ENCODE measurements around the gene HOXB5.

The HOXB5 gene

DNA sequence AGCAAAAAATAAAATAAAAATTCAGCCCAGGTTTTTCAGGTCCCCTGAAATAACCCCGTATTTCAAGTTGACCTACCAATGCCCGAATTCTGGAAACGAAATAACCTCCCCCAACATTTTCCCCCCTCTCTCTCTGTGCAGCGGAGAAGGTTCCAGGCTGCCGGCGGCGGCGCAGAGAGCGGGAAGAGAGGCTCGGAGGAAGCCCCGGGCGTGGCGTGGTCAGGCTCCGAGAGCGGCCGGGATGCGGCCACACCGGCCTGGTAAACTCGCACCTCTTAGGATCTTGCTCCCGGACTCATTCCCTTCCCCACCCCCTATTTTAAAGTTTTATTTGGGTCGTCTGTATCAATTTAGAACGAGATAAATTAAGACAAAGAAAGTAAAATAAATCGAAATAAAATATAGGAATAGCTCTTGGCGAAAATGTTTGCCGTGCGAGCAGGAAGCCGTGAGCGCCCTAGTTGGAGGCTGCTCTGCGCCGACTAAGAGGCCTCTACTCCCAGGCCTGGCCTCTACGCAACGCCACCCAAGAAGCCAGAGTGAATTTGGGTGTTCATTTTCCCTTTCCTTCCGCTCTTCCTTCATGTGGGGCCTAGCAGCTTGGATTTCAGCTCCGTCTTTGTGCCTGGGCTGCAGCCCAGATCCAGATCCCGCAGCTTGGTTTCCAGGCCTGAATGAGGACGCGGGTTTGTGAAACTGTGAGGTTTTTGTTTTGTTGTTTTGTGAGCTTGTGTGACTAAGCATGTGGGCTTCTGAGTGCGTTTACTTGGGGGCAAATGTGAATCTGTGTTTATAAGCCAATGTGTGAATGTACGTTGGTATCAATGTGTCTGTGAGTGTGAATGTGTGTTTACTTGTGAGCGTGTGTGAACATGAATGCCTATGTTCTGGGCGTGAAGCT, 12.7 kb upstream of the HOXB5 start:
- DNase-seq (ENCODE audit: insufficient read length, low spot score) (no peak), FAIRE-seq (no peak)

DNA sequence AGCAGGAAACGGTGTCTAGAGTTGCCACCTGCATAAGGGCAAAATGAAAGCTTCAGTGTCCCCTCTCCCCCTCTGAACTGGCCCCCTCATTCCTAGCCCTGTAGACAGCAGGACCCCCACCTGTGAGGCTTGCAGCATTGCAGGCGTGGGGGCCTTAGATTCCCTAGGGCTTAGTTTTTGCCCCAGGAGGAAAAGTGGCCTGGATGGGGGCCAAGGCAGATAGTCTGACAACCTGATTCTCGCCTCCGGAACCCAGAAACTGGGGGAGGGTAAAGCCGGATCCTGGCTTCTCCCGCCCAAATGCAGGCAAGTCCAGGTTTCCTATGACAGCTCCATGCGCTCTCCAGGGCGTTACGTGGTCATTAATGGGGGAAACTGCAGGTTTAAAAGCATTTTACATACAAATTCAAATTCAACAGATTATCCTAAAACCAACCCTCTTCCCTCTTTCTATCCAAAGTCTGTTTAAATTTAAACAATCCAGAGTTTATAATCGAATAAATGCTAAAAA, 11.9 kb upstream of the HOXB5 start:
- FAIRE-seq, result no peak
- DNase-seq (ENCODE audit: insufficient read length, low spot score), result no peak

DNA sequence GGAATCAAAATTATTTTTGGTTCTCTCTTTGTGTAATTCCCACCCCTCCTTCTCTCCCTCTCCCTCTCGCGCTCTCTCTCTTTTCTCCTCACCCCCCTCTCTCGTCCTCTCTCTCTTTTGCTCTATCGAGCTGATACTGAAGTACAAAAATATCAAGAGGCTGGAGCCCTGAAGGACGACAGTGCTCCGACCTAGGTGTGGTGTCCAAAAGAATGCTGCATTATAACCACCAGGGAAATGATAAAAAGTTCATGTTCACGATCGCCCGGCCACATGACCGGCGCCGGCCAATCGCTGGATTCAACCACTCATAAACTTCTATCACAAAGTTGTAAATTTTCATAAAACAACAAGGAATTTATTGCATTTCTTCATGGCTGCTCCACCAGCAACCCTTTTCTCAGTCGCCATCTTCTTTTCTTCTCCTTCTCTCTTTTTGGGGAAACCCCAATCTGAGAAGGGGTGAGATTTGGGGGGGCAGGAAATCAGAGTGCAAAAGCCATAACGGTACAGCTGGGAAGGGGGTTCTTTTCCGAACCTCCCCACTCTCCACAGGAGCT, 11.3 kb upstream of the HOXB5 start, which contains the start of gene HOXB6:
TSS of gene HOXB6 (minus strand) at position 217 of the 560 bp plus-strand sequence. CDS start 6,836 bp downstream, outside the sequence.
- DNase-seq (ENCODE audit: insufficient read length, low spot score) (no peak), FAIRE-seq (no peak)

DNA sequence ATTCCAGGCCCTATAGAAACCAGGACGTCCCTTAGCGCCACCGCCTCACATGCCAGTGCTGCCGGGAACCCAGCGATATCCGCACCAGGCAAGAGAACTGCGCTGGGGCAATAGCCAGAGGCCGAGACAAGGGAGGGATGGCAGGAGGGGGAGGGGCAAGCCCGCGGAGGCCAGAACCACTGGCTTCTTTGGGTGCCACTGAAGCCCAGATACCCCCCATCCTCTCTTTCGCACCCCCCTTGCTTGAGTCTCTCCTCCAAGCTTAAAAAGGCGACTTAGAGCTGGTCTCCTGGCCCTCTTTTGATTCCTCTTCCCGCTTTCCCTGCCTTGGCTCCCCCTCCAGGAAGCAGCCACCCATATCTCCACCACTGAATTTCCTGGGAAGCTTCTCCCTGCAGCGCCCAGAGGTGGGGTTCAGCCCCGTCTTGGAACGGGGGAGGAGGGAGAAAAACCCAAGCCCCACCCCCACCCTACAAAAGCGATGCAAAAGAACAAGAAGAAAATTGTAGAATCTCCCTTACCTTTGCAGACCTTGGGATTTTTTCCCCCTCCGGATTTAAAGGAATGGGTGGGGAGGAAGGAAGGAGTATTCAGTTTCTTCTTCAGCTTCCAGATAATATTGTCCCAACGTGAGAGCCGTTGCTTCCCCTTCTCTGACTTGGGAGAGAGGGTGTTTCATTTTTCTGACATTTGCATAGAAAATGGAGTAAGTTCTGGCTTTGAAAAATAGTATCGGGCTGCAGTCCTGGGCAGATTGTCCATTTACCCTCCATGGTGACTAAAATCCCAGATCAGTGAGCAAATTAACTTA, 10.6 kb upstream of the HOXB5 start:
- FAIRE-seq (no peak), DNase-seq (ENCODE audit: insufficient read length, low spot score) (no peak)

DNA sequence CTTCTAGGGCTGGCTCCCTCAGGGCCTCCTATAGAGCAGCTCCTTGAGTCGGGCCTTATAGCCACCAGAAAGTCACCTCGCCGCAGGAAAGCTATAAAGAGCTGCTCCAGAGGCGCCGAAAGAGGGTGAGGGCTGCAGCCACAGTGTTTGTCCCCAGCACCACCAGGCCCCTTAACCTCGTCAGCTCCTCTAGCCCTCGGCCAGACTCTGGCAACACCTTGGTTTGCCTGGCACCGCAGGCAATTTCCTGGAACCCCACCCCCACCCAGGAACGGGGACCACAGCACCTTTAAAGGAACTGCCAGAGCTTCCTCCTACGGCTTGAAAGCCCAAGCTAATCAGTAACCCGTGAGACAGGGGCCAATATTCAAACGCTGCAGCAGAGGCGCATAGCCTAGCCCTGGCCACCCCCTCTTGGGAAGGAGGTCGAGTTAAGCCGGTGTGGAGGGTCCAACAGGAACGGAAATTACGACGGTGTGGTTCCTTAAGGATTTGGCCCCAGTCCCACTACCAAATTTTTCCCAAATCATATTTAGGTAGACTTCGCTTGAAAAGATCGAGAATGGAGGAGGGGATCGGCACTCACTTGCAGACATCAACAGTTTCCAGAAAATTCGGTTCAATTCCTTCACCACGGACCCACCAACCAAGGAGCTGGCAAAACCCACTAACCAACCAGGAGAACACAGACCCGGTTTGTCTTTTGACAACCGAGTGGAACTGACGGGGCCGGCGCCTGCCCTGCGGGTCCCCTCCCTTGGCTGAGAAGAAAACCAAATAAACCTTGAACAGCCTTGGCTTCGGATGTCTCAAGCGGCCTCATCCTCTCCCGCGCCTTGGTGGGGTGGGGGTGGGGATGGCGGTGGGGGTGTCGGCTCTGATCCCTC, 8.2 kb upstream of the HOXB5 start:
- FAIRE-seq, result no peak

DNA sequence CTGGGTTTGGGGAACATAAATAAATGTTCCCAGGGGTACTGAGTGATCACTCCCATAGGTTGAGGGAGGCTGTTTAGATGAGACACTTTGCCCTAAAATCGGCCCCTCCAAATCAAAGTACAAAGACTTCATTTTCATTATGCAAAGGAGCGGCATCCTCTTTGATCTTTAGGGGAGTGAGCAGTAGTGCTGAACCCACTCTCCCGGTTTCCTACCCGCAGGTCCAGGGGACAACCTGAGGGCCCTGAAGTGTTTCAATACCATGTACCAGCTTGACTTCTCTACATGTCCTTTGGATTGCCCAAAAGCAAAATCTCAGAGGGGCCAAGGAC, 7.6 kb upstream of the HOXB5 start:
- DNase-seq (ENCODE audit: insufficient read length, low spot score) (no peak), FAIRE-seq (no peak)

More for the DNA sequence above, 8.2 kb upstream of the HOXB5 start:
- no peak for DNase-seq (ENCODE audit: insufficient read length, low spot score)

DNA sequence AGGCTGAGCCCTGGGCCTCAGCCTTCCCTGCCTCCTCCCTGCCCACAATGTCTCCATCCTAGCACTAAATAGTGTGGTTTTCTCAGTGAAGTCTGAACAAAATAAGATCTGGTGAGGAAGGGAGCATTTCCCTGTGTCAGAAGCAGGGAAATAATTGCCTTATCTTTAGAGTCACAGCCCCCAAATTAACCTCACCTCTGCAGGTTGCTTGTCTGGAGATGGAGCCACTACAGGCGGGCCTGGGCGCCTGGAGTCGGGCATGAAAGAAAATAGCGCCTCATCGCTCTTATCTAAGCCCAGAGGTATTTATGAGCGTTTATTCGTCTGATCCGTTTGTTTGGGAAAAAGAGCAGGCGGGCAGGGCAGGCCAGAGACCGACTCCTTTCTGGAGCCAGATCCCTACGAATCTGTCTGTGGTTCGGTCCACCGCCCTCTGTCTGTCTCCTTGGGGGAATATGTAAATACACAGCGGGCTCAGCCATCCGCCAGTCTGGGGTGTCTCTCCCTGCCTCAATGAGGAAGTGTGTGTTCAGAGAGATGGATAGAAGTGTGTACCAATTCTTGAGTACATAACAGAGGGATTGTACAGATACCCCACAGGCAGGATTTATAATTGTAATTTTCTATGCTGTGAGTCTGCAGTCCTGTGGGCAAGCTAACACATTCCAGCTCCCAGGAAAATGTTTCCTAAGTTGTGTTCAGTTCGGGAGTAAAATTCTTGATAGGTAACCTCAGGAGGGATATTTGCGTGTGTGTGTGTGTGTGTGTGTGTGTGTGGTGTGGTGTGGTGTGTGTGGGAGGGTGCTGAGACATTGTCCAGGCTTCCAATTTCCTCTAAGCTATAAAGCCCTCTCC, 6.9 kb upstream of the HOXB5 start:
- FAIRE-seq, result no peak

DNA sequence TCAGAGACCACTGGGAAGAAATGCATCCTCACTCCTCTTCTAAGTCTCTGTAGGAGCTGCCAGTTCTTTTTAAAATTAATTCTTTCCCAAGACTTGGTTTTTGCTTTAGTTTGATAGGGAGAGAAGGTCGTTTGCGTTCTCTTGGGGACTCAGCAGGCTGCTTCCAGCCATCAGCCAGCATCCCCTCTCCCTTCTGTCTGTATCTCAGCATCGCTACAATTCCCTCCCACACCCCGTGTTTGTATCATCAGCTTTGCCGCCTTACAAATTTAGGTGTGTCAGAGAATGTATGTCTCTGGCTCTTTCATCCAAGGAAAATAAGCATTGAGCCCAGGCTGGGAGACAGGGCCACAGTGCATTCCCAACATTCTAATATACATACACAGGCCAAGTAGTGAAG, 5.8 kb upstream of the HOXB5 start:
- DNase-seq (ENCODE audit: insufficient read length, low spot score), result no peak
- no peak for FAIRE-seq

More for the DNA sequence above, 6.9 kb upstream of the HOXB5 start:
- no peak for DNase-seq (ENCODE audit: insufficient read length, low spot score)

DNA sequence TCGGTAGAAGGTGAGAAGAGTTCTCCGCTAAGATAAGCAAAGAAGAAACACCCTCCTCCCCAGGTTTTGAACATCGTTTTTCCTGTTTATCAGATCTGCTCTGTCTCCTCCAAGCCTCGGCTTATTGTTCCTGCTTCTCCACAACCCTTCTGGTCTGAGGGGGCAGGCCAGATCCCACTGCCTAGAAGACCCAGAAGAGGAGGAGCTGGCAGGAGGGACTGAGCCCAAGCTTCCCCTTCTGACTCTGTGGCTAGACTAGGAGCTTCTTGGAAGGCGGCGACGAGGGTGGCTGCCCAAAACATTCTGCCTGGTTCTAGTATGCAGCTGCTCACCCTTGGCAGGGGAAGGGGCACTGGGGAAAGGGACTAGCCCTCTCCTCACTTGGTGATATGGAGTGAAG, 5.2 kb upstream of the HOXB5 start:
- FAIRE-seq (no peak), DNase-seq (ENCODE audit: insufficient read length, low spot score) (no peak)

DNA sequence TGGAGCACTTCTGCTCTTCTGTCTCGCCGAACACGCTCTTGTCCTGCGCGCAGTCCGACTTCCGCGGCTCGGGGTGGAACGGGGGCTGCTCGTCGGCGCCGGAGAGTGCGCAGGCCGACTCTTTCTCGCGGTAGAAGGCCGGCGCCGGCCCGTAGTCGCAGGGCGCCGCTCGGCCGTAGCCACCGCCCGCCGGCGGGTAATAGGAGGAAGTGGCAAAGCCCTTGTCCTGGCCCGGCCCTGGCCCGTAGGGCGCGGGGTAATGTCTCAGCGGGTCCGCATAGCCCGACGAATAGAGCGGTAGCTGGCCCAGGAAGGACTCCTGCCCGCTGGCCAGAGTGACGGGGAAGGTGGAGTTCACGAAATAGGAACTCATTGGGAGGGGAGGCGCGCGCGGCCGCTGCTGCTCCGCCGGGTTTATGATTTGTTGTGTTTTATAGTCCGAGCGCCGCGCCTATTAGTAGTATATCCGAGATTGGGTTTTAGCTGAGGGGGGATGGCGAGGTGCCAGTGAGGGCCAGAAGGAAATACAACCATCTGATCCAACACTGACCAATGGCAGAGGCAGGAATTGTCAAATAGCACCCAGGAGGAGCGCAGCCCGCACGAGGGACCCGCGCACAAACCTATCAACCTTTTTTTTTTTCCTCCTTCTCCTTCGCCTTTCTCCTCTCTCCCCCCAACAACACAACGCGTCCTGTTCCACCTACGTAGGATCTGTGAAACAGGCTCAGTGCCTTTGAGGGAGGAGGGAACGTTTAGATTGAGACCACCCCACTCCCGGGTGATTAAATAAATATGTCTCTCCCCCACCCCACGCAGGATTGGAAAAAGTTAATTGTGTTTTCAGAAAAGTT, 4.4 kb upstream of the HOXB5 start:
- FAIRE-seq (peak; percentile 67), DNase-seq (ENCODE audit: insufficient read length, low spot score) (no peak)

DNA sequence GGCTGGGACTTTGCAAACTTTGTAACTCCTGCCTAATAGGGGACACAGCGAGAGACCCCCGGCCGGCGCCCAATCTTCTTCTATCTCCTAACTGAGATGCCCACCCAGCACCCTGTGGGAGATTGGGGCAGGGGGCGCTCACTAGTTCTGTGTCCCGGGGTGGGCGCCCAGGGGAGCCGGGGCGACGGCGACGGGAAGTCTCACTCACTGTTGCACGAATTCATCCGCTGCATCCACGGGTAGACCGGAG, 3.9 kb upstream of the HOXB5 start:
- no peak for DNase-seq (ENCODE audit: insufficient read length, low spot score)
- peak; percentile 72 for FAIRE-seq

DNA sequence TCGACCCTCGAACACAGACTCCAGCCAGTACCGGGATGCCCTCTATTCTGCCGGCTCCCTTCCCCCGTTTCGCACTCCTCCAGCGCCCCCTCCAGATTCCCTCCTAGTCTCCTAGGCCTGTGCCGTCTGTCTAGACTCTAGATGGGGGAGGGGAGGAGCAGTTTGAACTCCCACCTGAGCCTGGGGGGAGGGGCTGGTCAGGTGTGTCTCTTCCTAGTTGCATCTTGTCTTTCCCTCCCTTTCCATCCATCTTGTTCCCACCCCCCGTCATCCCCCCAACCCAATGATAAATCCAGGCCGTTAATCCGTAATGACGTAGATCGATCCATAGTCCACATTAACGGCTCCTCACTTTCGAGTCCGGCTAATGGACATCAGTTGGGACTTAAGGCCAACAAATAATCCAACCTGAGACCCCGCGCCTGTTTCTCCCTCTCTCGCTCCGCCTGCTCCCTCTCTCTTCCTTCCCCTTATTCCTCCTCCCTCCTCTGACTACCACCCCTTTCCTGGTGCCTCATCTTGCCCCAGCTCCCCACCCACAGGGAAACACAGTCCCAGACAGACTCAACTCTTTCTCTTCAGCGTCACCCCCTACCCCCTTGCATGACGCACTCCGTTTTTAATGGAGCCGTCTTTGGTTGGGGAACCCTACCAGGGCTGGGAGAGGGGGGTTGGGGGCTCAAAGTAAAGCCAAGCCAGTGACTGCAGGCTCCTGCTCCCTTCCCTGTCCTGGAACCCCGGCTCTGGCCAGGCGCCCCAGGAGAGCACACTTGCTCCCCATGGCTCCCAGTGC, 3.4 kb upstream of the HOXB5 start:
- FAIRE-seq (no peak), DNase-seq (ENCODE audit: insufficient read length, low spot score) (no peak)

DNA sequence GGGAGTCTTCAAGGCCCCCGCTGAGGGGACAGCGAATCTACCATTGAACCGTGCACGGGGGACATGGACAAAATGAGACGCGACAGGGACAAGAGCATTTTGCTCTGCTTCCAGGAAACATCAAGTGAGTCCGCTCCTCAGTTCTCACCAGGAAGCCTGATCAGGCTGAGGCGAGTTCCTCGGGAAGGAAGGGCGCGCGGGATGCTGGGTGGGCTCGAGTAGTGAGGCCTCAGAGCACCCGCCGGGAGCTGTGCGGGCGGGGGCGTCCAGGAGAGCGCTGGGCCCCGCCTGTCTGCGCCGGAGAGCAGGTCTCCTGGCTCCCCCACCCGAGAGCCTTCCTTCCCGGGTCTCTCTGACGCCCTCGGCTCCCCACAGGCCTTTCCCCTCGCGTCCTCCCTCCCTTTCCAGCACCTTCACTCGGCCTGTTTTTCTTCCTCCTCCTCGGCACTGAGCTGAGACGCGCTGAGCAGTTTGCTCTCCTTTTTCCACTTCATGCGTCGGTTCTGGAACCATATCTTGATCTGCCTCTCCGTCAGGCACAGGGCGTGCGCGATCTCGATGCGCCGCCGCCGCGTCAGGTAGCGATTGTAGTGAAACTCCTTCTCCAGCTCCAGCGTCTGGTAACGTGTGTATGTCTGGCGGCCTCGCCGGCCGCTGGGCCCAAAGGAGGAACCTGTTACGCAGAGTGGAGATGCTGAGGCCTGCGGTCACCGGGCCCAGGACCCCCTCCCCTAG, 2.6 kb upstream of the HOXB5 start:
- no peak for DNase-seq (ENCODE audit: insufficient read length, low spot score)

DNA sequence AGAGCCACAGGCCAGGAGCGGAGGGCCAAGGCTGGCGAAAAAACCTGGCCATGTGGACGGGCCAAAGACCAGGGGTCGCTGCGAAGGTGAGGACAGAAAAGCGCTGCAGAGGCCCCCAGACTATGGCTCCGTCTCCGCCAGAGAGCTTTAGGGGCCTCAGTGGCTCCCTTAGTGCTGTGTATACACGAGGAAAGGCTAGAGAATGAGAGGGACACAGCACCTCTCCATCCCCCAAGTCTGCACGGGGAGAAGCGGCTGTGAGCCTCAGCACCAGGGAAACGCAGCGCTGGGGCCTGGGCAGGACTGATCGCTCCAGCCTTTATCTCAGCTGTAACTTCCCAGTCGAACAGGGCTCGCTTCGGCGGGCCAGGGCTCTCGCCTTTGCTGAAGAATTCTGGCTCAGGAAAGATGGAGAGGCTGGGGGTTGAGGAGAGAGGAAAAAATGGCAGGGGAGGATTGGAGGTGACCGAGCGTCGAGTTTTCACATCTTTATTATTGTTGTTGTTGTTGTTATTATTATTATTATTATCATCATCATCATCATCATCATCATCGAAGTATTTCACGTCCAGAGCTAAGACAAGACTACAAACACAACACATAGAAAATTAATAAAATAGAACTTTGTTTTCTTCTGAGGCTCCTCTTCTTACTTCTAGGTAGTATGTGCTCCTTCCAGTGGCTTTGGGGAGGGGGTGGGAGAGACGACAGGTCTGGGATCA, 1.9 kb upstream of the HOXB5 start:
- DNase-seq (ENCODE audit: insufficient read length, low spot score) (no peak), FAIRE-seq (no peak)

More for the DNA sequence above, 2.6 kb upstream of the HOXB5 start:
- peak; percentile 83 for FAIRE-seq

DNA sequence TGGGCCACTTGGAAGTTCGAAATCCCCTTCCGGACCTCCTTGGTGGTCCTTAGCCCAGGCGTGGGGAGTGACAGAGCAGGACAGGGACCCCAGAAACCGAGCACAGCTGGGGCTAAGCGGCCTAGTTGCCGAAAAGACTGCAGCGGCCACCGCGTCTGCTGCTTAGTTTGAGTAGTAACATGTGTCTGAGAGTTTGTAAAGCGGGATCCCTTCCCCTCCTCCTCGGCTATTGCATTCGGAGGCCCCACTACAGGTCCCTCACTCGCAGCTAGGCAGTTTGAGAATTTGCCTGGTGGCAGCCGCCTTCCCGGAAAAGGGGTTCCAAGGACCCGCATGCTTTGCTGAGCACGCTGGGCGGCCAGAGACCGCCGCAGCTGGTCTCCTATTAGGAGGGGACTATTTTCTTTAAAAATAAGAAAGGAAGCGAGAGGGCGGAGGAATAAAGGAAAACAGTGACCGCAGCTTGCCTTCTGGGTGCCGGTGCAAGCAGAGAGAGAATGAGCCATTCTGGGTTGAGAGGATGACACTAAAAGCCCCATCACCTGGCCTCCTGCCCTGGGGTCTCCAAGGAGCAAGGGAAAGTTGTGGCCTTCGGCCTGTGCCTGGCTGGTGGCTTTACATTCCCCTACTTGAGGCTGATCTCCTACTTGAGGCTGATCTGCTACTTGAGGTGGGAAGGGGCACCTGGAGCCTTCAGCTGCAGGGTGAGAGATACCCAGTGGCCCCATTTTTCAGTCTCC, 1.1 kb upstream of the HOXB5 start:
- FAIRE-seq (no peak), DNase-seq (ENCODE audit: insufficient read length, low spot score) (no peak)

All from GM19239 (cell line).